IMR-90 (cell line): ENCODE results near the gene CATSPERE. TPM values are rescaled to one million over a fixed set of nuclear protein-coding genes. Genes with fewer than 3 reads are reported as not detected.

ENCODE experiments used
- ATAC-seq: fragments of 200-7000 bp; cut with Tn5 transposase; 2 replicates; pipeline ENCODE4 v1.9.1; 2020; ENCODE audit warnings: low read depth, mild to moderate bottlenecking, moderate library complexity
- BruUV-seq: library from RNA; stranded (reverse); fragments of 400-500 nt; replicated peaks from 2 replicates; lab custom pipeline; 2021; lab: Mats Ljungman, UMichigan
- CTCF ChIA-PET: fragments of 300-600 bp; formaldehyde crosslinking; extraction: SDS; loops from one replicate; lab custom pipeline; 2021; ENCODE audit warnings: antibody characterized with exemption; lab: Yijun Ruan, JAX
- POLR2A ChIA-PET: fragments of 300-600 bp; sonication (Branson Sonifier 250); formaldehyde crosslinking; loops from one replicate; lab custom pipeline; 2022; ENCODE audit warnings: antibody characterized with exemption; ENCODE audit not compliant: unreplicated experiment; lab: Charles Lee
- DNase-seq: peaks from one replicate; pipeline ENCODE4 v3.0.0; 2013
- H2AFZ ChIP-seq: replicated peaks from 2 replicates; pipeline ENCODE3; 2013; ENCODE audit warnings: low read length, mild to moderate bottlenecking; ENCODE audit not compliant: poor library complexity
- H2AK5ac ChIP-seq: 2 replicates; pipeline ENCODE4 v1.6.1; 2013; ENCODE audit warnings: low read depth, low read length, inconsistent platforms
- H2AK9ac ChIP-seq: replicated peaks from 2 replicates; pipeline ENCODE3; 2013; ENCODE audit warnings: mild to moderate bottlenecking, low read depth, low read length, moderate library complexity; ENCODE audit not compliant: poor library complexity
- H2BK120ac ChIP-seq: 2 replicates; pipeline ENCODE4 v1.6.1; 2013; ENCODE audit warnings: low read depth, low read length, inconsistent platforms
- H2BK15ac ChIP-seq: 3 replicates; pipeline ENCODE4 v1.6.1; 2013; ENCODE audit warnings: low read depth, low read length, inconsistent platforms
- H2BK20ac ChIP-seq: 2 replicates; pipeline ENCODE4 v1.6.1; 2013; ENCODE audit warnings: low read depth, mild to moderate bottlenecking, inconsistent platforms, low read length, moderate library complexity
- H2BK5ac ChIP-seq: 2 replicates; pipeline ENCODE4 v1.6.1; 2013; ENCODE audit warnings: mild to moderate bottlenecking, low read depth, low read length, inconsistent platforms; ENCODE audit not compliant: poor library complexity, severe bottlenecking
- H3K14ac ChIP-seq: replicated peaks from 2 replicates; pipeline ENCODE4 v1.6.1; 2013; ENCODE audit warnings: low read depth, low read length, inconsistent platforms
- H3K18ac ChIP-seq: 2 replicates; pipeline ENCODE4 v1.6.1; 2013; ENCODE audit warnings: low read depth, low read length, control low read depth
- H3K23ac ChIP-seq: 2 replicates; pipeline ENCODE4 v1.6.1; 2013; ENCODE audit warnings: low read depth, low read length, inconsistent platforms
- H3K27ac ChIP-seq: 2 replicates; pipeline ENCODE4 v1.5.1; 2013; ENCODE audit warnings: mild to moderate bottlenecking, control low read depth, low read length; ENCODE audit not compliant: insufficient read depth
- H3K27me3 ChIP-seq: 2 replicates; pipeline ENCODE4 v1.6.1; 2013; ENCODE audit warnings: low read length; ENCODE audit not compliant: control insufficient read depth, insufficient read depth
- H3K36me3 ChIP-seq: 2 replicates; pipeline ENCODE4 v1.6.1; 2013; ENCODE audit warnings: low read length, mixed read lengths; ENCODE audit not compliant: control insufficient read depth, insufficient read depth
- H3K4ac ChIP-seq: 2 replicates; pipeline ENCODE4 v1.6.1; 2013; ENCODE audit warnings: low read depth, low read length, inconsistent platforms
- H3K4me1 ChIP-seq: 2 replicates; pipeline ENCODE4 v1.6.1; 2013; ENCODE audit warnings: low read length, mixed read lengths; ENCODE audit not compliant: control insufficient read depth, insufficient read depth
- H3K4me2 ChIP-seq: 2 replicates; pipeline ENCODE4 v1.6.1; 2013; ENCODE audit warnings: low read depth, mild to moderate bottlenecking, control low read depth, low read length, moderate library complexity
- H3K4me3 ChIP-seq: 2 replicates; pipeline ENCODE4 v1.5.1; 2013; ENCODE audit warnings: low read depth, mild to moderate bottlenecking, control low read depth, low read length, moderate library complexity; ENCODE audit not compliant: insufficient read depth
- H3K56ac ChIP-seq: 2 replicates; pipeline ENCODE4 v1.6.1; 2013; ENCODE audit warnings: low read length, inconsistent platforms; ENCODE audit not compliant: insufficient read depth; ENCODE audit errors: extremely low read depth
- H3K79me1 ChIP-seq, 2 experiments: 2 replicates each; pipeline ENCODE4 v1.6.1; 2013; ENCODE audit warnings: low read length in 2 of 2, inconsistent platforms in 1 of 2, low read depth in 1 of 2
- H3K9ac ChIP-seq: 2 replicates; pipeline ENCODE4 v1.6.1; 2013; ENCODE audit warnings: low read depth, low read length, control low read depth
- H3K9me1 ChIP-seq: 2 replicates; pipeline ENCODE4 v1.6.1; 2013; ENCODE audit warnings: low read length, inconsistent platforms; ENCODE audit not compliant: insufficient read depth
- H3K9me3 ChIP-seq: 2 replicates; pipeline ENCODE4 v1.6.1; 2013; ENCODE audit warnings: low read length; ENCODE audit not compliant: control insufficient read depth, insufficient read depth
- H4K20me1 ChIP-seq: 2 replicates; pipeline ENCODE4 v1.6.1; 2013; ENCODE audit warnings: low read length, inconsistent platforms; ENCODE audit not compliant: insufficient read depth
- H4K5ac ChIP-seq: 2 replicates; pipeline ENCODE4 v1.6.1; 2013; ENCODE audit warnings: mild to moderate bottlenecking, low read depth, low read length, control low read depth
- H4K8ac ChIP-seq, 2 experiments: 2 replicates each; pipeline ENCODE4 v1.6.1; 2013; ENCODE audit warnings: low read depth in 2 of 2, low read length in 2 of 2, control low read depth in 1 of 2, inconsistent platforms in 1 of 2
- H4K91ac ChIP-seq: 2 replicates; pipeline ENCODE4 v1.6.1; 2013; ENCODE audit warnings: low read depth, low read length, inconsistent platforms; ENCODE audit not compliant: insufficient read depth
- BHLHE40 ChIP-seq: fragments of 150-350 bp; IDR thresholded peaks from 2 replicates; pipeline ENCODE4 v1.6.1; 2016; ENCODE audit warnings: mild to moderate bottlenecking, low read depth, low read length
- CEBPB ChIP-seq: IDR thresholded peaks from 2 replicates; pipeline ENCODE4 v1.6.1; 2012; ENCODE audit warnings: low read depth, low read length, improper control_type of control experiment
- CHD1 ChIP-seq: IDR thresholded peaks from 2 replicates; pipeline ENCODE4 v1.6.1; 2012; ENCODE audit warnings: low read depth, low read length, improper control_type of control experiment
- MAZ ChIP-seq: IDR thresholded peaks from 2 replicates; pipeline ENCODE4 v1.6.1; 2012; ENCODE audit warnings: low read depth, mild to moderate bottlenecking, low read length, improper control_type of control experiment, moderate library complexity, borderline replicate concordance
- MXI1 ChIP-seq: IDR thresholded peaks from 2 replicates; pipeline ENCODE4 v1.6.1; 2012; ENCODE audit warnings: low read depth, mild to moderate bottlenecking, low read length, moderate library complexity, borderline replicate concordance
- NFE2L2 ChIP-seq: fragments of 150-350 bp; IDR thresholded peaks from 2 replicates; pipeline ENCODE4 v1.6.1; 2016; ENCODE audit warnings: low read depth, mild to moderate bottlenecking, low read length
- POLR2A ChIP-seq: IDR thresholded peaks from 2 replicates; pipeline ENCODE4 v1.6.1; 2012; ENCODE audit warnings: mild to moderate bottlenecking, low read depth, low read length
- RAD21 ChIP-seq: IDR thresholded peaks from 2 replicates; pipeline ENCODE4 v1.6.1; 2012; ENCODE audit warnings: low read length, improper control_type of control experiment
- RCOR1 ChIP-seq: IDR thresholded peaks from 2 replicates; pipeline ENCODE4 v1.6.1; 2012; ENCODE audit warnings: mild to moderate bottlenecking, low read length, improper control_type of control experiment; ENCODE audit not compliant: insufficient replicate concordance
- WGBS, 2 experiments: methylation state at CpG; one replicate each; pipeline versions ENCODE4 v1.1.5 to v1.1.7; 2013; ENCODE audit warnings: missing lambda C conversion rate in 2 of 2; ENCODE audit not compliant: insufficient read length in 1 of 2; ENCODE audit errors: extremely low coverage in 2 of 2; 5-methylcytosine and 5-hydroxymethylcytosine counted together
- dilution Hi-C: fragments of 300-500 bp; cut with HindIII; formaldehyde crosslinking; loops from one replicate; pipeline ENCODE4 v1.14.3; 2018; ENCODE audit warnings: low sequenced_read_pairs; ENCODE audit not compliant: unreplicated experiment
- in situ Hi-C: fragments of 300-500 bp; cut with MboI; formaldehyde crosslinking; loops from 3 replicates; pipeline ENCODE4 v1.14.3; 2019; ENCODE audit warnings: low sequenced_read_pairs, inconsistent platforms, mixed read lengths
- intact Hi-C: fragments of 100-400 bp; cut with micrococcal nuclease; formaldehyde crosslinking; loops from 2 replicates; pipeline ENCODE4 v1.10.0; 2022
- polyA plus RNA-seq, 3 experiments: library from polyadenylated mRNA; depleted of rRNA; stranded (reverse); fragments of >200 nt; gene quantifications; 2 replicates each; pipeline ENCODE4 v1.2.3, GENCODE V29; 2012; ENCODE audit warnings: low replicate concordance in 1 of 3
- total RNA-seq: library from RNA; depleted of rRNA; stranded (reverse); fragments of >200 nt; gene quantifications from 2 replicates; pipeline ENCODE4 v1.2.3, GENCODE V29; 2012
- TF ChIP-seq, protein P1 (sequence below): fragments of 150-350 bp; IDR thresholded peaks from 2 replicates; pipeline ENCODE4 v1.6.1; 2016; ENCODE audit warnings: low read depth, mild to moderate bottlenecking, low read length, moderate library complexity, borderline replicate concordance
- TF ChIP-seq, protein P2 (sequence below): fragments of 150-350 bp; IDR thresholded peaks from 2 replicates; pipeline ENCODE4 v1.6.1; 2017; ENCODE audit warnings: mild to moderate bottlenecking, antibody characterized with exemption, low read length, low read depth
- TF ChIP-seq, protein P3 (sequence below): conservative IDR thresholded peaks from 2 replicates; pipeline ENCODE4 v1.5.1; 2012; ENCODE audit warnings: mild to moderate bottlenecking, low read depth, low read length, improper control_type of control experiment

CATSPERE gene
- total and polyA plus RNA-seq, 2 of the 4 experiments (the other 2 are of a cell fraction) = 0.07 to 0.18 TPM

DNA sequence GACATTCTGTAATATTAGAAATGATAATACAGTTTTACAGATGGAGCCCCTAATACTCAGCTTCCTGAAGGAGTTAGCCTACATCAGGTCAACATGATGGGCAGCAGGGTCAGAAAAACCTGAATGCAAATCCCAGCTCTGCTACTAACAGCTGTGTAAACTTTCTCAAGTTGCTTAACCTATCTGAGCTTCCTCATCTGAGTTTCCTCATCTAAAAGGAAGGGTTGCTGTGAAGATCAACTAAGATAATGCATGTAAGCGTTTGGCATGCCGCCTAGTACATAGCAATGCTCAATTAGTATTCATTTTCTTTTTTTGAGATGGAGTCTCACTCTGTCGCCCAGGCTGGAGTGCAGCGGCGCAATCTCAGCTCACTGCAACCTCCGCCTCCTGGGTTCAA is 173.5 kb downstream of the CATSPERE start:
- POLR2A ChIA-PET = no interaction called here
- no peak for DNase-seq
- H4K91ac ChIP-seq = no peak overlapping the region
- no peak overlapping the region for H2AK9ac ChIP-seq
- H2AK5ac ChIP-seq = no peak overlapping the region
- no peaks in the 10 kb centered on the region for H3K36me3 ChIP-seq
- H3K23ac ChIP-seq = no peak overlapping the region
- H2BK15ac ChIP-seq = no peak overlapping the region
- no peak overlapping the region for H4K5ac ChIP-seq
- CTCF ChIA-PET = no interaction called here
- no peaks in the 10 kb centered on the region for H3K9me3 ChIP-seq
- H3K27ac ChIP-seq = no peak overlapping the region
- H2AFZ ChIP-seq = no peak overlapping the region
- no peak overlapping the region for H2BK120ac ChIP-seq
- no CpG with 5 or more reads among the region's 6 CpGs for WGBS, 2 experiments
- no TSS peak for BruUV-seq
- no peak overlapping the region for H2BK5ac ChIP-seq
- no peak overlapping the region for H4K8ac ChIP-seq
- H4K20me1 ChIP-seq = no peaks in the 10 kb centered on the region
- H3K56ac ChIP-seq = no peak overlapping the region
- dilution Hi-C loops (no loop called here), intact Hi-C loops (no loop called here), in situ Hi-C loops (no loop called here)
- H3K9me1 ChIP-seq = no peaks in the 10 kb centered on the region; the same call in 1 of the 2 replicates
- no peak overlapping the region for H3K4me3 ChIP-seq
- H2BK20ac ChIP-seq = no peak overlapping the region
- no peaks in the 10 kb centered on the region for H3K4me1 ChIP-seq
- ATAC-seq = no peak
- no peak overlapping the region for H3K4ac ChIP-seq
- H3K4me2 ChIP-seq = no peak overlapping the region
- no peak overlapping the region for H3K18ac ChIP-seq
- H3K27me3 ChIP-seq = peaks cover 10% of the 10 kb centered on the region
- TF ChIP-seq MAZ (no peak), NFE2L2 (no peak), RAD21 (no peak), POLR2A (no peak), RCOR1 (no peak), BHLHE40 (no peak), CEBPB (no peak), MXI1 (no peak), CHD1 (no peak)
- TF ChIP-seq, protein P1, sequence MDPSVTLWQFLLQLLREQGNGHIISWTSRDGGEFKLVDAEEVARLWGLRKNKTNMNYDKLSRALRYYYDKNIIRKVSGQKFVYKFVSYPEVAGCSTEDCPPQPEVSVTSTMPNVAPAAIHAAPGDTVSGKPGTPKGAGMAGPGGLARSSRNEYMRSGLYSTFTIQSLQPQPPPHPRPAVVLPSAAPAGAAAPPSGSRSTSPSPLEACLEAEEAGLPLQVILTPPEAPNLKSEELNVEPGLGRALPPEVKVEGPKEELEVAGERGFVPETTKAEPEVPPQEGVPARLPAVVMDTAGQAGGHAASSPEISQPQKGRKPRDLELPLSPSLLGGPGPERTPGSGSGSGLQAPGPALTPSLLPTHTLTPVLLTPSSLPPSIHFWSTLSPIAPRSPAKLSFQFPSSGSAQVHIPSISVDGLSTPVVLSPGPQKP = no peak
- TF ChIP-seq, protein P2, sequence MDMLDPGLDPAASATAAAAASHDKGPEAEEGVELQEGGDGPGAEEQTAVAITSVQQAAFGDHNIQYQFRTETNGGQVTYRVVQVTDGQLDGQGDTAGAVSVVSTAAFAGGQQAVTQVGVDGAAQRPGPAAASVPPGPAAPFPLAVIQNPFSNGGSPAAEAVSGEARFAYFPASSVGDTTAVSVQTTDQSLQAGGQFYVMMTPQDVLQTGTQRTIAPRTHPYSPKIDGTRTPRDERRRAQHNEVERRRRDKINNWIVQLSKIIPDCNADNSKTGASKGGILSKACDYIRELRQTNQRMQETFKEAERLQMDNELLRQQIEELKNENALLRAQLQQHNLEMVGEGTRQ = no peak
- TF ChIP-seq, protein P3, sequence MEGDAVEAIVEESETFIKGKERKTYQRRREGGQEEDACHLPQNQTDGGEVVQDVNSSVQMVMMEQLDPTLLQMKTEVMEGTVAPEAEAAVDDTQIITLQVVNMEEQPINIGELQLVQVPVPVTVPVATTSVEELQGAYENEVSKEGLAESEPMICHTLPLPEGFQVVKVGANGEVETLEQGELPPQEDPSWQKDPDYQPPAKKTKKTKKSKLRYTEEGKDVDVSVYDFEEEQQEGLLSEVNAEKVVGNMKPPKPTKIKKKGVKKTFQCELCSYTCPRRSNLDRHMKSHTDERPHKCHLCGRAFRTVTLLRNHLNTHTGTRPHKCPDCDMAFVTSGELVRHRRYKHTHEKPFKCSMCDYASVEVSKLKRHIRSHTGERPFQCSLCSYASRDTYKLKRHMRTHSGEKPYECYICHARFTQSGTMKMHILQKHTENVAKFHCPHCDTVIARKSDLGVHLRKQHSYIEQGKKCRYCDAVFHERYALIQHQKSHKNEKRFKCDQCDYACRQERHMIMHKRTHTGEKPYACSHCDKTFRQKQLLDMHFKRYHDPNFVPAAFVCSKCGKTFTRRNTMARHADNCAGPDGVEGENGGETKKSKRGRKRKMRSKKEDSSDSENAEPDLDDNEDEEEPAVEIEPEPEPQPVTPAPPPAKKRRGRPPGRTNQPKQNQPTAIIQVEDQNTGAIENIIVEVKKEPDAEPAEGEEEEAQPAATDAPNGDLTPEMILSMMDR = no peak
- no peaks in the 10 kb centered on the region for H3K79me1 ChIP-seq
- H3K14ac ChIP-seq = no peak overlapping the region
- no peak overlapping the region for H3K9ac ChIP-seq
